NCI-H526 (cell line): Measurements from ENCODE around the gene SLC10A4.
A peak's percentile ranks its signal among the peaks of the same experiment; 100 is the strongest.

Source experiments
- DNase-seq, 2 experiments: peaks; one replicate each; lab custom pipeline; 2025; lab: John Stamatoyannopoulos, UW

Gene SLC10A4

DNA sequence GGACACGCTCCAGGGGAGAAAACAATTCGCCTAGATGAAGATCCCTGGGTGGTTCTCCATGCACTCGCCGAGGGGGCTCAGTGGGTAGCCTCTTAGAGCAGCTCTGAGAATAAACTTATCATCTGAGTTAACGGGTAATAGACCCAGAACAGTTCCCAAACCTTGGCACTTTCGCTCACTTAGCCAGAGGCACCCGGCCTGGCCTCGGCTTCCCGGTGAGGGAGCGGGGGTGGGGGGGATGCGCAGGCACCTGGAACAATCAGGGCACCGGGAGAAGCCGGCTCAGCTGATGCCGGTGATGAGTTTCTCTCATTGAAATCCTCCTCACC lies 6.5 kb downstream of the SLC10A4 start:
- DNase-seq: no peak

- peak in 1 of 2 experiments; percentile 54 for DNase-seq
Measured at GRCh38 chr4:48490012-48490679, 7.0 kb downstream of the SLC10A4 start, which contains the start of gene ZAR1. ZAR1 (plus strand) TSS chr4:48490252; CDS start chr4:48490292, 40 bp downstream.

GRCh38 chr4:48490680-48491513 lies 7.8 kb downstream of the SLC10A4 start:
- no peak for DNase-seq

DNA sequence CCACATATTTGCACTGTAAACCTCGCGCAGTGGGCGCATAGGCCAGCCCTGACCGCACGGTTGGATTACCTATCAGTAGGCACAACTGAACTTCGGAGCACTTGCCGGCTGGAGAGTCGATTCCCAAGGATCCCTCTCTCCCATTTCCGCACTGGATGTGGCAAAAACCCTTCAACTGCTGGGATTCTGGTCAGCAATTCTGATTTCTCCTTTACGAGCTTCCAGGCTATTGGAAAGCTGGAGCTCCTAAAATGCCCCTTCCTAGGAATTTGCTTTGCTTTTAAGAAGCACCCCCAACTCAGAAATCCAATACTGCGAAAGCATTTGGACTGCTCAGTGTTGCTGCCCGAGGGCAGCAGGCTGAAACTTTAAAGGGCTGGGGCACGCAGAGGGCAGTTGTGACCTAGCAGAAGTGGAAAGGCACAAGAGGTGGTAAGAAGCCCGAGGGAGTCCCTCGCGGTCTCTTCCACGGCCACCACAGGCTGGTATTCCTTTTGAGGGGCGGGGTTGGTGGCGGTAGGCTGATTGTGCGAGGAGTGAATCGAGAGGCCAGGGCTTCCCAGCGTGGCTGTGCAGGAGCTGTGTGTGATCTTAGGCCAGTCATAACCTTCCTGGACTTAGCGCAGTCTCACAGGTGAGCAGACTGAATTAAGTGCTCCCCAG lies 8.5 kb downstream of the SLC10A4 start:
- no peak for DNase-seq

DNA sequence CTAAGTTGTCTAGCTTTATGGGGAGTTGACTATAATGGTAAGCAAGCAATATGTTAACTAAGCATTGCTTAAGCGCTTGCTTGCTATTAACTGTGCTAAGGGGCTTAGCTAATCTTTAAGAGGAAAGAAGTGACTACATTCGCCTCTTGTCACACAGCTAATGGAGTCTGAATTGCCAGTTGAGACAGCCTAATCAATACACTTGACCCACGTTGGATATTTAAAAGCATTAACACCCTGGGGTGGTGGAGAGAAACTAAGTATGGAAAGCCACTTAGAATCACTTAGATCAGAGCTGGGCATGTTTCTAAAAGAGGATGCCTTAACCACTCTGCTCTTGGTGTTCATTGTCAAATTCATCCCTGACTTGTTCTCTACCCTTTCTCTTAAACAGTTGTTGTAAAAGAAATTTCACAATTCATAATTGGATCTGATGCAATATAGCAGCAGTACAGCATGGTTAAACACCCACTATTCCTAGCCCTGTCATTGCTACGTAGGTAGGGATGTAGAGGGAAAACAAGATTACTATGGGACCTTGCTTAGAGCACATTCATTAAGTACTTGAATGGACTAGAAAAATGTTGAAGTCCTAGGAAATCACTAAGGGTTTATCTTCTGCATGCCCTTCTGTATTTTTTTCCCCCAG lies 10.4 kb downstream of the SLC10A4 start:
- no peak for DNase-seq

DNA sequence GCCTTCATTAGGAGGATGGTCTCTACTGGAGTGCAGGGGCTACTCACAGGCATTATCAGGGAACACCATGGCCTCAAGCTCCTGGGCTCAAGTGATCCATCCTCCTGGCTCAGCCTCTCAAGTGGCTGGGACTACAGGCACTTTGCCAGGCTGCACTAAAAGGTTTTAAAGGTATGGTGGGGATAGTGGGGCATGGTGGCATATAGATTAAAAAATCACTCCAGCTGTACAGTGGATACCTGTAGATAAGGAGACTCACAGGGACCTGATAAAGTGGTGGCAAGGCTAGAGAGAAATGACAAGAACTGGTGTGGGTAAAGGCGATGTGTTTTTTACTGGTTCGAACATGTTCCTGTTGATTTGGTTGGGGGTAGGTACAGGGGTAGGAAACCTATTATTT lies 12.8 kb downstream of the SLC10A4 start:
- no peak for DNase-seq

DNA sequence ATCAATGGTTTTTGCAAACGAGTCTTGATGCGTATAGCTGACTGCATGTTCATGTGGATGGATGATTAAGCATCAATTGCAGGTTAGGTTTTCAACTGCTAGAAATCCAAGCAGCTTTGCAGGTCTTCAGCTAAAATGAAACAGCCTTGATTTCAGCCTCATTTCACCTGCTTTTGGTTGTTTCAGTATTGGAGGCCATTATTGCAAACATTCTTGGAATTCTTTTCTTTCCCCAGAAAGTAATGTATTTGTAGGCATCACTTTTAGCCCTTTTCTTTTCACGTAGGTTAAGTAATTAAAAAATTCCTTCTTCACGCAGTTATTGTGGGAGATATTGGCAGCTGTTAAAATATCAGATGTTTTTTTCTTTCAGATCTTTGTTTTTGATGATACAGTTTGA lies 15.8 kb downstream of the SLC10A4 start:
- no peak for DNase-seq

GRCh38 chr4:48499551-48500066 lies 16.5 kb downstream of the SLC10A4 start:
- DNase-seq: no peak

- no peak for DNase-seq
Measured at GRCh38 chr4:48503233-48504025, 20.3 kb downstream of the SLC10A4 start.

DNA sequence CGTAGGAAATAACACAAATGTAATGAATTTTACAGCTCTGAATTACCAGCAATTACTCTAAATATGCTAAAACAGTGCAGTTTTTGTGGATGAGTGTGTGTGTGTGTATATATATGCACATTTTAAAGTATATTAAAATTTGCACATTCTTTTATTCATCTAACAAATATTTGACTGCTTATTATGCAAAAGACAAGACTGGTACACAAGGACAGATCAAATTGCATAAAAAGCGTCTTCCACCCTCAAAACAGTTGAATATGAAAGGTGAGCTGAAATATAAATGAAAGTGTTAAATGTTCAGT lies 20.8 kb downstream of the SLC10A4 start:
- DNase-seq: no peak

GRCh38 chr4:48504352-48504751 lies 21.2 kb downstream of the SLC10A4 start:
- no peak for DNase-seq

GRCh38 chr4:48506716-48507115 lies 23.6 kb downstream of the SLC10A4 start:
- DNase-seq: no peak

DNA sequence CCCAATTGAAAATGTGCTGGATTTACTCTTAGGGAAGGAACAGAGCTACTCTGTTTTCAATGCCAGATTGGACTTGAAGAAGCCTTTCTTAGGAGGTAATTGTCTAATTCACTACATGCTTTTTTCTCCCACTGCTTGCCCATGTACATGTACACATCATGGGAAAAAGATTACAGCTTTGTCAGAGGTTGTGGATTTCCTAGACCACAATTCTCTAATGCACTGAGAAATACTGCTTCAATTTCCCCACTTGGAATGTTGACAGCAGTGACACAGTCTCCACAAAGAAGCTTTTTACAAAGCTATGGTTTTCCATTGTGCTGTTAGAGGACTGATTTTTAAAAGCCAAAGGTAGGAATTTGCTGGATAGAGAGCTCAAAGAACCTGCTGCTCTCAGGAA lies 26.4 kb downstream of the SLC10A4 start:
- no peak for DNase-seq

DNA sequence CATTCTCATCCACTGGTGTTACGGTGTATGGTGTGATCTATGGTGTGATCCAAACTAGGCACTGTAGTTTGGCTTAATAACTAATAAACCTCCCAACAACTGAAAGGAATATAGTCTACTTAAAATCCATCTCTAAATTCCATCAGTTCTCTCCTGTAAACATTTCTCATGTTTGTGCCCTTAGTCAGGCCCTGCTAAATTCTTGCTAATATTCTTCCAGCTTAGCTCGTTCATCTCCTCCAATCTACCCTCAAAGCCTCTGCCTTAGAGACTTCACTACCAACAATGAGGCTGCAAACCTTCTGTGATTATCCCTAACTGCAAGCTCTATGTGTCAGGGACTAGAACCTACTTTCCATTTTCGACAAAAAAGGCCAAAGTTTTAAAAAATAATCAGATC lies 35.0 kb downstream of the SLC10A4 start:
- no peak for DNase-seq

DNA sequence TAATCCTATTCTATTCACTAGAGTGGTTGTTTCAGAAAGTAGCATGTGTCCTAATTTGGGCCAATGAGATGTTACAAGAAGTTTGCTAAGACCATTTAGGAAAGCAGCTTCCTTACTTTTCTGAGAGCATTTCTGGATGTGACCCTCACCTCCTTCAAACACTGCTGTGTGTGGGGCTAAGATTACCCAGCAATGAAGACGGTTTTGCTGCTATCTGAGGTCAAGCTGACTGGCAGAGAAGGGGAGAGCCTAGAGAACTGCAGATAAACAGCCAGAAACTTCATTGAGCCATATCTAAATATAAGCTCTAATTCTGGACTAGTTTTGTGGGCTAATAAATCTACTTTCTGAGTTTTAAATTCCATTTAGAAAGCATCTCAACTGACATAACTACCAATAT lies 43.3 kb downstream of the SLC10A4 start:
- DNase-seq: no peak

- no peak for DNase-seq
Measured at GRCh38 chr4:48538358-48538757, 55.2 kb downstream of the SLC10A4 start.
